ENCODE data around the gene SLC35F3.

GRCh38 chr1:234316937-234317336, 412.5 kb downstream of the SLC35F3 start:
- TF ChIP-seq CTCF (IDR thresholded peaks at IDR 0.05) (no peak), POLR2A (IDR thresholded peaks at IDR 0.05) (no peak)

Measured in Peyer's patch (tissue), 4 donors.